Stimulated activated CD8-positive, alpha-beta memory T cell treated with anti-CD3 and anti-CD28 coated beads, Interleukin-15, amount 100 ng/mL, for 1 hour (primary cell): ENCODE results near the gene ANKUB1.
"Not testable (repeated sequence)": the region's sequence is repeated elsewhere in the genome, so short reads cannot be mapped to it uniquely, and the experiment has no call there.

Experiments used
- DNase-seq: peaks from one replicate; pipeline ENCODE4 v3.0.0-alpha.2; 2020; ENCODE audit warnings: low read depth

Gene ANKUB1, protein sequence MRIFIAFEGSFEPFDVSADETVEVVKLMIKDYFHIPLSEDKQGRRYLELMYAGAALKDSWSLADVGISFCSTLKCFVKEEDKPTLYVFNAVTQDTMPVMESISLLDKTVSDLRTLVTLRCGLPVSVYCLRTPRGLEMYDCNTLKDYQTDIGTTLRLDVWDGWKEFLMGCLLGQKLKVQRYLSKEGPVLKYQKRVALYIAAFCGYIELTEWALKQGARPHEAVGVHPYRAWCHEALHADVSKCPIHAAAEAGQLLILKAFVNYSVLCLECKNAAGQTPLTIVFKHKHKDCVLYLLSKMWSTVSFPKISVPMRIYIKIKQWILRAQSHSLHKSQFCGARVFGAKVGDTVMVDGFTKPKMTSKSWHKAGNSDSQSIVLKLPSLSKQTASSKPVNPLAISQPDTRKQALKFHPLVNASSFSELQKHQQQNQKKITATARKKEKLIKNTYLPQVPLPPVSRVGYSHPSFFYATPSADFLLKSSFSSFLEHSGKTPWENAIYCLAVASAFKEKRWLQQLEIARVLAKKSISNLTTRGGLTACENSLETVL

DNA sequence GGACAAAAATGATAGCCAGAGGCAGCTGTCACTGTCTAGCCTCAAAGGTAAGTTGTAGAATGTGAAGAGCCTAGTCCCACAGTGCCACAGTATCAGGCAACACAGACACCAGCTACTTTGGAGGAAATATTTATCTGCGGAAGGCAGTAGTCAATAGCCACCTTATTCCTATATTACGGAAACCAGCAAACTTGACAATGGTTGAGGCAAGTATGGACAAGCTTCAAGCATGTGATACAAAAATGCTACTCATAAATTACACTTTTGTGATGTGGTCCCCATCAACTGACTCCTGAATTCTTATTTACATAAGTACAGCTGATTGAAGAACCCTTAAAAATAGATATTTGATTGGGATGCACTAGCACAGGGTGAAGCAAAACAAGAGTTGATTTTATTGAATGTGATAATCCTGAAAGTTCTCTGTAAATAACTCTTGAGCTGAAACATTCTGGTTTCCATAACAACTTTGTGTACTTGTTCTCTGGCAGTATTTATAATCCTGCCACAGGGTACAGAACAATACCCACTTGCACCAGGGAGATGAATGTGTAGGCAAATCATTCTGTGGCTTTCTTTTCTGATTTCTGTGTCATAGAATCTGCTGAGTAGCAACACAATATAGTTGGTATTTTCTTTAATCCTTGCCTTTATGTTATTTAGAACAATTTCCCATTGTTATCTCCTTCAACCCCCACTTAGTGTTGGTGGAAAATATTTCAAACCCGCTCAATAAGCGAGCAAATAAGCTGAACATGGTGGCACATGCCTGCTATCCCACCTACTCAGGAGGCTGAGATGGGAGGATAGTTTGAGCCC, at the start of gene ANKUB1:
TSS of gene ANKUB1 (minus strand) at position 103 of the 819 bp plus-strand sequence. CDS start 188 bp downstream, outside the sequence.
- no peak for DNase-seq

DNA sequence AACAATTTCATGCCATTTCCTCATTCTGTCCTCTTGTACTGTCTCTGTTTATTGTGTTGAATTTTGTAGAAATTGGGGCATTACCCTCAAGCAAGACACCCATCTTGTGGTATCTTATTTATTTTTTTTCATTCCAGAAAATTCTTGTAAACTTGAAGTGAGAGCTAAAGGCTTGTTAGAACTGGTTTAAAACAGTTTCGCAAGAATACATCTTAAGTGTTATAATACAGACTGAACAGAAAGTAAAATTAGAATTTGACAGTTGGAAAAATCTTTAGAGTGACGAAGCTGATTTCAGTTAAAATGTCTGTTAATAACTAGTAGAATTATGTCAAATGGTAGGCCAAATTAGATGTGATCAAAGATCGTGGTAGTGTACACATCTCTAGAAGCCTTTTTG, 47.5 kb upstream of the ANKUB1 start:
- DNase-seq = no peak

DNA sequence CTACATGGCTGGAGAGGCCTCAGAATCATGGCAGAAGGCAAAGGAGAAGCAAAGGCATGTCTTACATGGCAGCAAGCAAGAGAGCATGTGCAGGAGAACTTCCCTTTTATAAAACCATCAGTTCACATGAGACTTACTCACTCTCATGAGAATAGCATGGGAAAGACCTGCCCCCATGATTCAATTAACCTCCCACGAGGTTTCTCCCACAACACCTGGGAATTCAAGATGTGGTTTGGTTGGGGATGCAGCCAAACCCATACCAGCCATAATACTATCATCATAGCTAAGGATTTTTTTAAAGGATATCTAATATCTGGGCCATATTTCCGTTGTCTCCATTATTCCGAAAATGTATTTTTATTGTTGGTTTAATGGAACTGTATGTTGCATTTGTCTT, 47.1 kb upstream of the ANKUB1 start:
- not testable (repeated sequence) for DNase-seq

DNA sequence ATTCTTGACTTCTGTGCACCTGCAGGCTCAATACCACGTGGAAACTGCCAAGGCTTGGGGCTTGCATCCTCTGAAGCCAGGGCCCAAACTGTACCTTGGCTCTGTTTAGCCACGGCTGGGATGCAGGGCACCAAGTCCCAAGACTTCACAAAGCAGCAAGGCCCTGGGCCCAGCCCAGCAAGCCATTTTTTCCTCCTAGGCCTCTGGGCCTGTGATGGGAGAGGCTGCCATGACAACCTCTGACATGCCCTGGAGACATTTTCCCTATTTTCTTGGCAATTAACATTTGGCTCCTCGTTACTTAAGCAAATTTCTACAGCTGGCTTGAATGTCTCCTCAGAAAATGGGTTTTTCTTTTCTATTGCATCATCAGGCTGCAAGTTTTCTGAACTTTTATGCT, 46.1 kb upstream of the ANKUB1 start:
- DNase-seq = not testable (repeated sequence)

DNA sequence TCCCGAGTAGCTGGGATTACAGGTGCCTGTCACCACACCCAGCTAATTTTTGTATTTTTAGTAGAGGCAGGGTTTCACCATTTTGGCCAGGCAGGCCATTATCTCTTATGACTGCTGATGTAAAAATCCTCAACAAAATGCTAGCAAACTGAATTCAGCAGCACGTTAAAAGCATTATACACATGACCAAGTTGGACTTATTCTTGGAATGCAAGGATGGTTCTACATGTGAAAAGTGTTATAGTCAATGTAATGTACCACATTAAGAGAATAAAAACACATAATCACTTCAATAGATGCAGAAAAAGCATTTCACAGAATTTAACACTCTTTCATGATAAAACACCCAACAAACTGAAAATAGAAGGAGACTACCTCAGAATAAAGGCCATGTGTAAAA, 40.9 kb upstream of the ANKUB1 start:
- DNase-seq = no peak

DNA sequence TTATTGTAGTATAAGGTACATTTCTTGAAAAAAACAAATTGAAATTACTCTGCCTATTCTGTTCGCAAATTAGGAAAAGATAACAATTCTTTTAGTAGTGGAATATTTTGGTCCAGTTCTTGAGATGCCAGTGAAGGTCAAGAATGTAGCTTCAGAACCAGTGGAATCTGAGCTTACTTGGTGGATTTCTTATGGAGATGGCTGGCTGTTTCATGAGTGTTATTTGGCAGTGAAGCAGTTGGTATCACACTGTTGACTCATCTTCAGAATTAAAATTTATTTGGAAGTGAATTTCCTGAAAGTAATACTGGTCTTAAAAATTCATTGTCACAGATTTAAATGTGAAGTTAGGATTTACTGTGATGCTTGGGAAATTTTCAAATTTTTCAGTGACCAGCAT, 39.7 kb upstream of the ANKUB1 start:
- DNase-seq = no peak

DNA sequence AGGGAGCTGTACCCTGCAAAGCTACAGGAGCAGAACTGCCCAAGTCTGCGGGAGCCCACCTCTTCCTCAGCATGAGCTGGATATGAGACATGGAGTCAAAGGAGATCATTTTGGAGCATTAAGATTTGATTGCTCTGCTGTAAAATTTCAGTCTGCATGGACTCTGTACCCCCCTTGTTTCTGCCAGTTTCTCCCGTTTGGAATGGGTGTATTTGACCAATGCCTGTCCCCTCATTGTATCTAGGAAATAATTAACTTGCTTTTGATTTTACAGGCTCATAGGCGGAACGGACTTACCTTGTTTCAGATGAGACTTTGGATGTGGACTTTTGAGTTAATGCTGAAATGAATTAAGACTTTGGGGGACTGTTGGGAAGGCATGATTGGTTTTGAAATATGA, 39.0 kb upstream of the ANKUB1 start:
- no peak for DNase-seq

DNA sequence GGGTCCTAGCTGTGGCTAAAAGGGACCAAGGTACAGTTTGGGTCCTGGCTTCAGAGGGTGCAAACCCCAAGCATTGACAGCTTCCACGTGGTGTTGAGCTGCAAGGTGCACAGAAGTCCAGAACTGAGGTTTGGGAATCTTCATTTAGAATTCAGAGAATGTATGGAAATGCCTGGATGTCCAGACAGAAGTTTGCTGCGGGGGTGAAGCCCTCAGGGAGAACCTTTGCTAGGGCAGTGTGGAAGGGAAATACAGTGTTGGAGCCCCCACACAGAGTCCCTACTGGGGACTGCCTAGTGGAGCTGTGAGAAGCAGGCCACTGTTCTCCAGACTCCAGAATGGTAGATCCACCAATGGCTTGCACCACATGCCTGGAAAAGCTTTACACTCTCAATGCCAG, 38.5 kb upstream of the ANKUB1 start:
- DNase-seq = no peak

DNA sequence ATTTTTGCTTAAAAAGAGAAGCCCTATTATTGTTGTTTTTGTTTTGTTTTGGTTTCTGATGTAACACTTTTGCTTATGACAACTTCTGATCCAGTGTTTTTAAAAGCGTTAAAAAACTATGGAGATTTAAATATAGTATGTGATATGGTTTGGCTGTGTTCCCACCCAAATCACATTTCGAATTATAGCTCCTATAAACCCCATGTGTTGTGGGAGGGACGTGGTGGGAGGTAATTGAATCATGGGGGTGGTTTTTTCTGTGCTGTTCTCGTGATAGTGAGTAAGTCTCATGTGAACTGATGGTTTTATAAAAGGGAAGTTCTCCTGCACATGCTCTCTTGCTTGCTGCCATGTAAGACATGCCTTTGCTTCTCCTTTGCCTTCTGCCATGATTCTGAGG, 37.3 kb upstream of the ANKUB1 start:
- DNase-seq = not testable (repeated sequence)

DNA sequence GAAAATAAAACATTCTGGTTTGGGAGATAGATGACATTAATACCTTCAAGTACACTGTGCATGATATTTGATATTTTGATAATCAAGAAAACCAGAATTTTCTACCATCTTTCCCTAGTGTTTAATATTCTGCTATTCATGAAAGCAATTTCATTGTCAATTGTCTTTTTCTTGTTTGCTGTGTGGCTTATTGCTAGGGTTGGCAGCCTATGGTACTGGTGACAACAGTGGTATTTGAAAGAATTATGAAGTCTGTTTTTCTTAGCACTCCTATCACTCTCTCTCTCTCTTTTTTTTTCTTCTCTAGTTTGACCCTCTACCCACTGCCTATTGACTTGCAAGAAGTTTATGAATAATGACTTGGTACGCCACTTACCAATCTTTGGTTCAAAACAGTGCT, 36.0 kb upstream of the ANKUB1 start:
- no peak for DNase-seq

DNA sequence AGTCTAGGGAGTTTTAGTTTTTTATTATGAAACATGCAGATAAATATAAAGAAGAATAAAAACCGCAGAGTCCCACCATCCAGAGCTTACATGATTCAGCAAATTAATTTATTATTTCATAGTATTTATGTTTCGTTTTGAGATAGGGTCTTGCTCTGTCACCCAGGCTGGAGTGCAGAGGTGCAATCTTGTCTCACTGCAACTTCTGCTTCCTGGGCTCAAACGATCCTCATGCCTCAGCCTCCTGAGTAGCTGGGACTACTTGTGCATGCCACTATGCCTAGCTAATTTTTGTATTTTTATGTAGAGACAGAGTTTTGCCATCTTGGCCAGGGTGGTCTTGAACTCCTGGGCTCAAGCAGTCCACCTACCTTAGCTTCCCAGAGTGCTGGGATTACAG, 34.3 kb upstream of the ANKUB1 start:
- no peak for DNase-seq

DNA sequence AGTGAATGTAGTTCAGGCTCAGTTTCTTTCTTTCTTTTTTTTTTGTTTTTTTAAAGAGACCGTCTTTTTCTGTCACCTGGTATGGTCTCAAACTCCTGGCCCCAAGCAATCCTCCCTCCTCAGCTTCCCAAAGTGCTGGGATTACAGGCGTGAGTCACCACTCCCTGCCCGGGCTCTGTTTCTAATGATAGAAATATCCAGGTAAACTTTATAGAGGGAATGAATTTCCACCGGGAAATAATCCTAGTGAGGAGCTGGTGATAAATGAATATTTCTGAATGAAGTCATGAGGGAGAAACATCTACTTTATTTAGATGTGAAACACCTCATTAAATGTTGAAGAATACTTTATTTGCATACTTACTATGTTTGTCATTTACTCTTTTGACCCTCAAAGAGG, 27.8 kb upstream of the ANKUB1 start:
- DNase-seq = no peak

DNA sequence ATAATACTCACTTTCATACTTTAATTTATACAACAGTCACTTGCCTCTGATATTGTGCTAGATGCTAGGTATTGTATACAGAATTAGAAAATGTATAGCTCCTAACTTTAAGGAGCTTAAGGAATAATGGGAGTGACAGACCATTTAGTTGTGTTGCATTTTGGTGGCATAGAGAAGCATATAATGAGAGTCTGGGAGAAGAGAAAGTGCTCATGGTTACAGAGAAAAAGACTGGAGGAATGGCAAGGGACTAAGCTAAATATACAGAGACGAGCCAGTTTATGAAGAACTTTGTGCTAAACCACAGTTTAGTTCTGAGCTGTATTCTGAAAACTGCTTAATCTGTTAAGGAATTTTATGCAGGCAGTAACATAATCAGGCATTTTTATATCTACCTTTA, 27.1 kb upstream of the ANKUB1 start:
- DNase-seq = no peak

DNA sequence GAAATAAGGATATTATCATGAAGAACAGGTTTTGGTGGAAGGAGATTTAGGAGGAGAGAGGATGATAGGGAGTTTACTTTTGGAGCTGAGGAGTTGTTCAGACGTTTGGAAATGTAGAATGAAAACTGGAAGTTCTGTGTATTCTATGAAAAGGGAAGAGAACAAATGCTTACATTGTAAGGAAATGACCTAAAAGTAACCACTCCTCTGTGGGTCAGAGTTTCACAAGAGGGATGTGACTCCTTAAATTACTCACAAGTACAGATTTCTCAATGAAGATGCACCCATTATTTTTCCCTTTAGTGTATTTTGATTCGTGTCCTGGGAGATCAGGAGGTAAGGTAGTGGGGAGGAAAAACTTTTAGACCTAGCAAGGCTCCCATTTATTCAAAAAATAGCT, 24.6 kb upstream of the ANKUB1 start:
- no peak for DNase-seq

DNA sequence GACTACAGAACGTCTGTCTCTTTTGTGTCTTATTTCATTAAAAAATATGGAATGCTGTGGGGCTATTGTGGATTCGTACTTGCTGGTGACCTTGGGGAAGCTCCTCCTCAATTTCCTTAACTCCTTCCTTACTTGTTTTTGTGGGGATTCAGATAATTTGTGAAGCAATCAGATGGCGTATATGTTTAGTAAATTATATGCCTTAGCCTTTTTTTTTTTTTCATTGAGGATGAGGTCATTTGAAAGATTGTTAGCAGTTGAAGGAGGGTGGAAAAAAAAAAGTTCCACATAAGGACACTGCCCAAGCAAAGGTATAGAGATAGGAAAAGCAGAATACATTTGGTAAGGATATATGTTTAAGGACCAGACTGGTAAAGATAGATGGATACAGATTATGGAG, 24.0 kb upstream of the ANKUB1 start:
- DNase-seq = no peak

DNA sequence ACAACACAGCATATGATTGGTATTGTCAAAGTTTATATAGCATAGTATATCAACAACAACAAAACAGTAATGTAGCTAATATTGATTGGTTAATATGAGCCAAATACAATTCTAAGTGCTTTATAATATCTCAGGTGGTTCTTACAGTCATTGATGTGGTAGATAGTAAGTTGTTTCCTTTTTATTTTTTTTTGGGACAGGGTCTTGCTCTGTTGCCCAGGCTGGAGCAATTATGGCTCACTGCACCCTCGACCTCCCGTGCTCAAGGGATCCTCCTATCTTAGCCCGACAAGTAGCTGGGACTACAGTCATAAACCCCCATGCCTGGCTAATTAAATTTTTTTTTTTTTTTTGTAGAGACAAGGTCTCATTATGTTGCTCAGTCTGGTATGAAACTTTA, 23.4 kb upstream of the ANKUB1 start:
- no peak for DNase-seq

DNA sequence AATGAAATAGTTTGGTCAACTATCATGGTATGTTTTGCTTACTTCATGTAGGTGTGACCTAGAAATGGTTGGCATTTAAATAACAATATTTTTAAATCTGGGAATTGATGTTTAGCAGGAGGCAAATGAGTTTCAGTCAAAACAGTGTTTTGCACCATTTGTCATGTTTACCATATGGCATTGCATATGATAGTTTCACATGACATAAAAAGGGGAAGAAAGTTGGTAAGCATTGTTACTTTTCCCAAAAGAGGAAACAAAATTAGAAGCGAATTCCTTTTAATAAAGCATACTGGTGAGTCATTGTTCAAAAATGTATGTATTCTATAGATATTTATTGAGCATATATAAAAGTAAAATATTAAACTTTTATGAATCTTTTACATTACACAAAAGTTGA, 23.0 kb upstream of the ANKUB1 start:
- no peak for DNase-seq

DNA sequence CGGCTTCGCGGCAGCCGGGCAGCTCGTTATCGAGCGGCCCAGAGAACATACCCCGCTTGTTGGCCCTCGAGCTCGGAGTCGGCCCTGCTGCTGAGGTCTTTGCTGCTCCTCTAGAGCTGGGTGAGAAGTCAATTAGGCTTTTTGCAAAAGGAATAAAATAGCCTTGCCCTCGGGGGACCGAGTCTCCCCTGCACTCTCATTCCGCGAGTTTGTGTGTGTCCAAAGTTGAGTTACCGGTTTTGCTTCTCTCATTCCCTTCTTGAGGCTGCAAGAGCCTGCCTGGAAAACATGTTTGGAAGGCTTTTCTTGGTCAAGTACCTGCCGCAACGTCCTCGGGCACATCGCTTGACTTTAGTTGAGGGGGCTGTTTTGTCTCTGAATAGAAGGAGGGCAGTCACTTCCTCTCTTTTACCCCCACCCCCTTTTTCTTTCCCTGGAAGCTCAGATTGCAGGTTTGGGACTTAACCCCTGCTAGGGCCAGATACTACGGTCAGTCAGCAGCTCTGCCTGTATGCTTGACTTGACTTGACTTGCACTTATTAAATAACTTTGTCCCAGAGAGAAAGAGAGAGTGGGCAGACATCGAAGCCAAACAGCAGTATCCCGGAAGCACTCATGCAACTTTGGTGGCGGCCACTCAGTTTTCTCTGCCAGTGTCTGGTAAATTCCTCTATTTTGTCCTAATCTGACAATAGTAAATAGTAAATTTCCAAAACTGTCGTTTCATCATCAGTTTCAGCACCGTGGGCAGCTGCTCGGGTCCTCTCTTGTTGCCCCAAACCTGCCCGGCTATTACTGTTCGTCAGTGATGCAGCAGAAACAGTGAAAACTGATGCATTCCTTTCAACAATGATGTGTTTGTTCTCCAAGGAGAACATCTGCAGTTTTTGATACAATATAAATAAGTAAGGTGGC, 21.3 kb upstream of the ANKUB1 start:
- no peak for DNase-seq

DNA sequence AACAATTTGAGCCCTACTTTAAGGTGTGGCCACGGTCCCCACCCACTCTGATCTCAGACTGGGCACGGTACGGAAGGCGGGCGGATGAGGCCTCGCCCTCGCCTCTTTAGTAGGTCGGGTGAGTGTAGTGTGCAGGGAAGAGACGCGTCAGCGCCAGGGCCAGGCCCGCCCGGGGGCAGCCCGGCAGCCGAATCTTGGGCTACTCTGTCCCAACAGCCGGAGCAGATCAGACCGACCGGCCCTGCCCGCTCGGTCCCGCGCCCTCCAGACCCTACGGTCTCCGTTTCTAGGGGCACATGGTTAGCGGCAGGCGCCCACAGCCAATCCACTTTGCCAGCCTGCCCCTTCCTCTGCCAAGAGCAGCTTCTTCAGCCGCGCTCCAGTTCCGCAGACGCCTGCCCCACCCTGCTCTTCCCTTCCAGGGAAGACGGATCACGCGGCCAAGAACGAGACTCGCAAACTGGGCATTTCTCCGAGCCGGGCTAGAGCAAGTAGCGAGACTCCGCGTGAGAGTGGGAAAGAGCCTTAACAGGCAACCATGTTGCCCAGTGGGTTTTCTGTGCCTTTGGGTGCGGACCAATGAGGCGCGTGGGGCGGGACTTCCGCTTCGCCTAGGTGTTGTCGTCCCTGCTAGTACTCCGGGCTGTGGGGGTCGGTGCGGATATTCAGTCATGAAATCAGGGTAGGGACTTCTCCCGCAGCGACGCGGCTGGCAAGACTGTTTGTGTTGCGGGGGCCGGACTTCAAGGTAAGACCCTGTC, 20.4 kb upstream of the ANKUB1 start, which contains the start of gene RNF13:
TSS of gene RNF13 (plus strand) at position 610 of the 761 bp plus-strand sequence. CDS start 32,812 bp downstream, outside the sequence.
- DNase-seq = peak; percentile 89

DNA sequence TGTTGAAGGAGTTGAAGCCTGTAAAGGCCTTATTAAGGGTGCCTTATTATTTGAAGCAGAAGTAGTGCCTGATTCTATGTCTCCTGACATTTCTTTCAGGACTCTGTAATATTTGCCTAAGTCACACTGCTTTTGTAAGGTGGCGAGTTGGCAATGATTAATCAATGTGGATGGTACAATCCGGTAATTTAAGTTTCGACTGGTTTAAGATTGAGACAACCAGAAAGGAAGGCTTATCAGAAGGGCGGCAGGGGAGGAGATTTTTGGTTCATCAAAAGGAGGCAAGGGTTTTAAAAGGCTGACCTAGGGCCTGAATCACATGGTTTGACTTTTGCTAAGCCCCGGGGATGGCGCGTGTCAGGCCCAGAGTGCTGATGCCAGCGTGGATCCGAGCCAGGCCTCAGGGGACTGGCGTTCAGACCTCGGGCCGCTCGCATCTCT, 19.8 kb upstream of the ANKUB1 start:
- DNase-seq = no peak

DNA sequence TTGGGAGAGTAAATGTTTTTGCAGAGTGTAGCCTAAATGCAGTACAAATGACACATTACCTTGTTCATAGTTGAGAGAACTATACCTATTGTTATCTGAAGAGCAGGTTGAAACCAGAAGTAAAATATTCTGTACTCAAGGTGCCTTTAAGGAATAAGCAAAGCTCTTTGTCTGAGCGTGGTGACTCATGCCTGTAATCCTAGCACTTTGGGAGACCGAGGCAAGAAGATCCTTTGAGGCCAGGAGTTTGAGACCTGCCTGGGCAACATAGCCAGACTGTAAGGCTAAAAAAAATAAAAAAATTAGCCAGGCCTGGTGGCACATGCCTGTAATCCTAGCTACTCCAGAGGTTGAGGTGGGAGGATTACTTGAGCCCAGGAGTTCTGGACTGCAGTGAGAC, 18.5 kb upstream of the ANKUB1 start:
- no peak for DNase-seq
